ENCODE data around the gene DHX40.
"Not testable (repeated sequence)": the region's sequence is repeated elsewhere in the genome, so short reads cannot be mapped to it uniquely, and the experiment has no call there.

GRCh38 chr17:59548985-59549384 is 16.4 kb upstream of the DHX40 start:
- TF ChIP-seq SIN3A (conservative IDR thresholded peaks at IDR 0.05 in 1 of 2, IDR thresholded peaks at IDR 0.05 in 1 of 2; ENCODE audit: low read depth in 1 of 2, low read length in 2 of 2); EZH2 (IDR thresholded peaks at IDR 0.05; ENCODE audit: low read depth, low read length, severe bottlenecking); POLR2A (IDR thresholded peaks at IDR 0.05; ENCODE audit: control extremely low read depth in 1 of 2, low read depth in 2 of 2, low read length in 2 of 2); USF2 (IDR thresholded peaks at IDR 0.05; ENCODE audit: low read length); RAD21 (IDR thresholded peaks at IDR 0.05 in 1 of 2, conservative IDR thresholded peaks at IDR 0.05 in 1 of 2; ENCODE audit: low read depth in 2 of 2, low read length in 2 of 2); POLR2AphosphoS5 (IDR thresholded peaks at IDR 0.05; ENCODE audit: low read depth, low read length); CTCF (IDR thresholded peaks at IDR 0.05; ENCODE audit: control extremely low read depth in 1 of 3, insufficient read depth in 1 of 3, low read depth in 1 of 3, low read length in 3 of 3); KDM5A (IDR thresholded peaks at IDR 0.05; ENCODE audit: low read length); RFX5 (IDR thresholded peaks at IDR 0.05; ENCODE audit: borderline replicate concordance, low read depth, low read length); TEAD4 (IDR thresholded peaks at IDR 0.05; ENCODE audit: low read depth, low read length); JUND (IDR thresholded peaks at IDR 0.05; ENCODE audit: low read length); KDM4A (IDR thresholded peaks at IDR 0.05; ENCODE audit: low read depth, low read length, severe bottlenecking); GABPA (IDR thresholded peaks at IDR 0.05; ENCODE audit: borderline replicate concordance, insufficient read depth, low read length); ATF3 (IDR thresholded peaks at IDR 0.05; ENCODE audit: insufficient read depth, low read depth, low read length): not testable (repeated sequence)
